Measurements from ENCODE around the gene ZSWIM8. TPM values are rescaled to one million over a fixed set of nuclear protein-coding genes. Genes with fewer than 3 reads are reported as not detected.

The ZSWIM8 gene
- total and polyA plus RNA-seq, 10 of the 15 experiments (the other 5 are each of a cell fraction or from before 2014, with no cell fraction given), result 7.8 to 47.1 (median 23.6) TPM

DNA sequence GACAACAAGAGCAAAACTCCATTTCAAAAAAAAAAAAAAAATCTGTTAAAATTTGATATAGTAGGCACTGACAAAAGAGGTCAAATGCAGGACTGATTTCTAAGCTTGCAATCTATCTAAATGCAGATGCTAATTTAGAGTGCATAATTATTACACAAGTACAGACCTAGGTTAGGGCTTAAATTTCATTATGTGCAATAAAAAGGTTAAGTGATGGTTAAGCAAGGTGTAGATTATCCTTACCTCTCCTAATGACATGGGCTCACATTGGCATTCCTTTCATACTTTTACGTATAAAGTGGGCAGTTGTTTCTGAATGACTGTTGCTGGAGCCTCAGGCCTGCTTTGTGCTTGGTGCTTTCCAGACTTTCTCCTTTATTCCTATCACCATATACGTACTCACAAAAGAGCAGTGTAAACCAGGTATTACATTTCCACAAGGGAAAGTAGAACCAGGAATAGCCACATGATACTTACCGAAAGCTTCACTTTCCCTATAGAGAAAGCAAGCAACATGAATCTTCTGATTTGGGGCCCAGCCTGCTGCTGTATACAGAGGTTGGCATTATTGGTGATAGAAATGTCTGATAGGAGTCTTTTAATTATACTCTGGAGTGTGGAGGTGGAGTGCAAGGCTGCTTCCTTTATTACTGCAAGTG is 5.7 kb upstream of the ZSWIM8 start:
- Histone ChIP-seq H4K20me1 (ENCODE audit: control insufficient read depth, insufficient read depth) (no peaks in the 10 kb centered on the region), H3K4me2 (ENCODE audit: control insufficient read depth, insufficient read depth) (peak overlapping the region; percentile 90), H3K9ac (ENCODE audit: control insufficient read depth, insufficient read depth, low read length) (no peak overlapping the region), H3K4me3 (peak overlapping the region; percentile 40; the same call in 1 of the 2 replicates), H3K27me3 (replicated peaks in 1 of 2; ENCODE audit: control insufficient read depth in 2 of 2, insufficient read depth in 2 of 2, low read length in 1 of 2) (no peaks in the 10 kb centered on the region), H2AFZ (ENCODE audit: control insufficient read depth, low read depth, low read length) (no peak overlapping the region), H3K9me3 (replicated peaks; ENCODE audit: control insufficient read depth, insufficient read depth, low read length) (no peaks in the 10 kb centered on the region), H3K79me2 (ENCODE audit: control insufficient read depth, insufficient read depth, low read length) (peaks cover 75% of the 10 kb centered on the region), H3K27ac (ENCODE audit: control insufficient read depth, insufficient read depth) (no peak overlapping the region), H3K4me1 (ENCODE audit: control insufficient read depth, insufficient read depth, low read length) (peaks cover 5% of the 10 kb centered on the region), H3K36me3 (ENCODE audit: control insufficient read depth in 2 of 2, insufficient read depth in 2 of 2, low read length in 1 of 2) (peaks cover 2 to 7% of the 10 kb centered on the region in 2 experiments; a peak in 3 of 4 replicates)
- POLR2A ChIA-PET, result interaction anchor here (0.6 to 1.3 kb wide), 4 partner anchors 8 to 913 kb away, joined by 4 to 6 read pairs (median 4); no protein-coding TSS in a partner anchor
- DNase-seq (ENCODE audit: low read depth, low spot score), result no peak
- intact Hi-C loops (cut with micrococcal nuclease; ENCODE audit: unreplicated experiment) (loop anchor here (2.0 to 10.0 kb wide), 2 partner anchors 35 to 125 kb away; partner anchors contain the start of genes SEC24C and SYNPO2L), in situ Hi-C loops (cut with MboI) (no loop called here)
- no peak for ATAC-seq
- TF ChIP-seq CHD1 (IDR thresholded peaks at IDR 0.05; ENCODE audit: low read depth, low read length), result no peak
- TF ChIP-seq, protein P1, sequence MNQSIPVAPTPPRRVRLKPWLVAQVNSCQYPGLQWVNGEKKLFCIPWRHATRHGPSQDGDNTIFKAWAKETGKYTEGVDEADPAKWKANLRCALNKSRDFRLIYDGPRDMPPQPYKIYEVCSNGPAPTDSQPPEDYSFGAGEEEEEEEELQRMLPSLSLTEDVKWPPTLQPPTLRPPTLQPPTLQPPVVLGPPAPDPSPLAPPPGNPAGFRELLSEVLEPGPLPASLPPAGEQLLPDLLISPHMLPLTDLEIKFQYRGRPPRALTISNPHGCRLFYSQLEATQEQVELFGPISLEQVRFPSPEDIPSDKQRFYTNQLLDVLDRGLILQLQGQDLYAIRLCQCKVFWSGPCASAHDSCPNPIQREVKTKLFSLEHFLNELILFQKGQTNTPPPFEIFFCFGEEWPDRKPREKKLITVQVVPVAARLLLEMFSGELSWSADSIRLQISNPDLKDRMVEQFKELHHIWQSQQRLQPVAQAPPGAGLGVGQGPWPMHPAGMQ (IDR thresholded peaks at IDR 0.05; ENCODE audit: borderline replicate concordance), result no peak
- TF ChIP-seq PML (IDR thresholded peaks at IDR 0.05; ENCODE audit: low read length), result no peak
- TF ChIP-seq, protein P2, sequence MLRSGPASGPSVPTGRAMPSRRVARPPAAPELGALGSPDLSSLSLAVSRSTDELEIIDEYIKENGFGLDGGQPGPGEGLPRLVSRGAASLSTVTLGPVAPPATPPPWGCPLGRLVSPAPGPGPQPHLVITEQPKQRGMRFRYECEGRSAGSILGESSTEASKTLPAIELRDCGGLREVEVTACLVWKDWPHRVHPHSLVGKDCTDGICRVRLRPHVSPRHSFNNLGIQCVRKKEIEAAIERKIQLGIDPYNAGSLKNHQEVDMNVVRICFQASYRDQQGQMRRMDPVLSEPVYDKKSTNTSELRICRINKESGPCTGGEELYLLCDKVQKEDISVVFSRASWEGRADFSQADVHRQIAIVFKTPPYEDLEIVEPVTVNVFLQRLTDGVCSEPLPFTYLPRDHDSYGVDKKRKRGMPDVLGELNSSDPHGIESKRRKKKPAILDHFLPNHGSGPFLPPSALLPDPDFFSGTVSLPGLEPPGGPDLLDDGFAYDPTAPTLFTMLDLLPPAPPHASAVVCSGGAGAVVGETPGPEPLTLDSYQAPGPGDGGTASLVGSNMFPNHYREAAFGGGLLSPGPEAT (IDR thresholded peaks at IDR 0.05; ENCODE audit: low read depth), result no peak
- TF ChIP-seq, protein P3, sequence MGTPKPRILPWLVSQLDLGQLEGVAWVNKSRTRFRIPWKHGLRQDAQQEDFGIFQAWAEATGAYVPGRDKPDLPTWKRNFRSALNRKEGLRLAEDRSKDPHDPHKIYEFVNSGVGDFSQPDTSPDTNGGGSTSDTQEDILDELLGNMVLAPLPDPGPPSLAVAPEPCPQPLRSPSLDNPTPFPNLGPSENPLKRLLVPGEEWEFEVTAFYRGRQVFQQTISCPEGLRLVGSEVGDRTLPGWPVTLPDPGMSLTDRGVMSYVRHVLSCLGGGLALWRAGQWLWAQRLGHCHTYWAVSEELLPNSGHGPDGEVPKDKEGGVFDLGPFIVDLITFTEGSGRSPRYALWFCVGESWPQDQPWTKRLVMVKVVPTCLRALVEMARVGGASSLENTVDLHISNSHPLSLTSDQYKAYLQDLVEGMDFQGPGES (IDR thresholded peaks at IDR 0.05), result no peak
- TF ChIP-seq STAT1 (conservative IDR thresholded peaks at IDR 0.05), result no peak
- no peak for TF ChIP-seq CEBPB (IDR thresholded peaks at IDR 0.05; ENCODE audit: borderline replicate concordance in 1 of 2, low read depth in 2 of 2, low read length in 2 of 2)
- no peak for TF ChIP-seq ZNF622 (IDR thresholded peaks at IDR 0.05)
- TF ChIP-seq SMARCA5 (IDR thresholded peaks at IDR 0.05), result no peak
- no peak for FAIRE-seq
- CTCF ChIA-PET, result interaction anchor here (0.5 kb wide), 1 partner anchor 27 kb away, joined by 3 read pairs; no protein-coding TSS in a partner anchor
- RAD21 ChIA-PET (ENCODE audit: unreplicated experiment), result interaction anchor here (1.3 to 3.0 kb wide), 4 partner anchors 8 to 24 kb away, joined by 3 to 21 read pairs (median 9); a partner anchor contains a TSS
- SMC1A ChIA-PET (ENCODE audit: uncharacterized antibody, unreplicated experiment), result interaction anchor here (0.6 to 4.9 kb wide), 8 partner anchors 10 to 129 kb away, joined by 3 to 31 read pairs (median 7); no protein-coding TSS in a partner anchor
- BruUV-seq (replicated peaks), result no TSS peak
- WGBS (ENCODE audit: insufficient coverage, insufficient replicate concordance, low lambda C conversion rate, missing lambda C conversion rate), result 34% methylated on average over 3 of the region's 3 CpGs

Measured in GM12878 (cell line).